ENCODE measurements around the gene STK32C.

STK32C gene

DNA sequence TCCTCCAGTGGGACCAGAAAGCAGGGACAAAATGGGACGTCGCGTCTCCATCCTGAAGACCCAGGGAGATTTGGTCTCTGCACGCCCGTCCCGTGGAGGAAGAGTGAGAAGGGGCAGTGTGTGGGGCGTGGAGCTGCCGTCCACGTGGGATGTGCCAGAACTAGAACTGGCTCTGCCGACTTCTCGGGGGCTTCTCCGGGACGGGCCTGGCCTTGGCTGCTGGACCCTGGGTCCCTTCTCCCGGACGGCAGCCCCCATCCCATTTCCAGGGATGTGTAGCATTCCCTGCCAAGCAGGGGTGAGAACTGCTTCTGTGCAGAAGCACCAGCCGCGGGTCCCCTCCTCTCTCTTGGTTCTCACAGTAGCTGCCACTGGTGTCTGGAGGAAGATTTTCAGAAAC lies 139.8 kb downstream of the STK32C start:
- TF ChIP-seq TAF1 (IDR thresholded peaks at IDR 0.05; ENCODE audit: borderline replicate concordance, insufficient read depth, low read length) (no peak), POLR2AphosphoS5 (IDR thresholded peaks at IDR 0.05; ENCODE audit: low read depth, low read length) (no peak), FOXP2 (optimal IDR thresholded peaks at IDR 0.05; ENCODE audit: borderline replicate concordance, extremely low read depth, extremely low read length, insufficient read depth) (no peak), SIN3A (IDR thresholded peaks at IDR 0.05; ENCODE audit: borderline replicate concordance, insufficient read depth, low read length) (no peak)
- TF ChIP-seq, protein P1, sequence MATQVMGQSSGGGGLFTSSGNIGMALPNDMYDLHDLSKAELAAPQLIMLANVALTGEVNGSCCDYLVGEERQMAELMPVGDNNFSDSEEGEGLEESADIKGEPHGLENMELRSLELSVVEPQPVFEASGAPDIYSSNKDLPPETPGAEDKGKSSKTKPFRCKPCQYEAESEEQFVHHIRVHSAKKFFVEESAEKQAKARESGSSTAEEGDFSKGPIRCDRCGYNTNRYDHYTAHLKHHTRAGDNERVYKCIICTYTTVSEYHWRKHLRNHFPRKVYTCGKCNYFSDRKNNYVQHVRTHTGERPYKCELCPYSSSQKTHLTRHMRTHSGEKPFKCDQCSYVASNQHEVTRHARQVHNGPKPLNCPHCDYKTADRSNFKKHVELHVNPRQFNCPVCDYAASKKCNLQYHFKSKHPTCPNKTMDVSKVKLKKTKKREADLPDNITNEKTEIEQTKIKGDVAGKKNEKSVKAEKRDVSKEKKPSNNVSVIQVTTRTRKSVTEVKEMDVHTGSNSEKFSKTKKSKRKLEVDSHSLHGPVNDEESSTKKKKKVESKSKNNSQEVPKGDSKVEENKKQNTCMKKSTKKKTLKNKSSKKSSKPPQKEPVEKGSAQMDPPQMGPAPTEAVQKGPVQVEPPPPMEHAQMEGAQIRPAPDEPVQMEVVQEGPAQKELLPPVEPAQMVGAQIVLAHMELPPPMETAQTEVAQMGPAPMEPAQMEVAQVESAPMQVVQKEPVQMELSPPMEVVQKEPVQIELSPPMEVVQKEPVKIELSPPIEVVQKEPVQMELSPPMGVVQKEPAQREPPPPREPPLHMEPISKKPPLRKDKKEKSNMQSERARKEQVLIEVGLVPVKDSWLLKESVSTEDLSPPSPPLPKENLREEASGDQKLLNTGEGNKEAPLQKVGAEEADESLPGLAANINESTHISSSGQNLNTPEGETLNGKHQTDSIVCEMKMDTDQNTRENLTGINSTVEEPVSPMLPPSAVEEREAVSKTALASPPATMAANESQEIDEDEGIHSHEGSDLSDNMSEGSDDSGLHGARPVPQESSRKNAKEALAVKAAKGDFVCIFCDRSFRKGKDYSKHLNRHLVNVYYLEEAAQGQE (IDR thresholded peaks at IDR 0.05; ENCODE audit: insufficient read depth in 1 of 2, low read depth in 2 of 2, low read length in 2 of 2) = no peak

DNA sequence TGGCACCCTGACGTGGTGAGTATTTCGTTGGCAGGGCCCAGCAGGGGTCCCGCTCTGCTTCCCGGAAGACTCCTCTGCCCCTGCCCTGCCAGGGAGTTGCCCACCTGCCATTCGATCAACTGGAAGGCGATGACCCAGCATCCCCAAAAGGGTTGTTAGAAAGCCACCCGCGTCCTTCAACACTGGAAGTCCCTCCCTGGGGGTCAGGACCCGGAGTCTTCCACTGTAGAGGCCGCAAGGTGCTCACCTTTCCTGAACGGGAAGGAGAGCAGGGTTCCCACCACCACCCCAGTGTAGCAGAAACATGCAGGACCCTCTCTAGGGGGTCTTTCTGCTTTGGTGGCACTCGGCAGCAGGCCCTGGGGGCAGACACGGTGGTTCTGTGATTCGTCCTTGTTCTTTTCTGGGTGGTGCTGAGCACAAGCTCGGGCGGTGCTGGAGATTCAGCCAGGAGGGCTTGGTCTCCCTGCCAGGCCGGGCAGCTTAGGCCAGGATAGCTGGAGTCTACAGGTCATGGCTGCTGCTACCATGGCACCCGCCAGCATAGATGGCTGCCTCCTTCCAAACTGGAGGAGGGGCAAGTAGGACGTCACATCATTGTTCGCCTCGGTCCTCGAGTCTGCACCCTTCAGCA lies 140.6 kb downstream of the STK32C start:
- TF ChIP-seq POLR2AphosphoS5 (IDR thresholded peaks at IDR 0.05; ENCODE audit: low read depth, low read length) (no peak), TAF1 (IDR thresholded peaks at IDR 0.05; ENCODE audit: borderline replicate concordance, insufficient read depth, low read length) (no peak)
- TF ChIP-seq, protein P1 (IDR thresholded peaks at IDR 0.05; ENCODE audit: insufficient read depth in 1 of 2, low read depth in 2 of 2, low read length in 2 of 2) = no peak

- TF ChIP-seq SIN3A (IDR thresholded peaks at IDR 0.05; ENCODE audit: borderline replicate concordance, insufficient read depth, low read length) (no peak), FOXP2 (optimal IDR thresholded peaks at IDR 0.05; ENCODE audit: borderline replicate concordance, extremely low read depth, extremely low read length, insufficient read depth) (no peak), TAF1 (IDR thresholded peaks at IDR 0.05; ENCODE audit: borderline replicate concordance, insufficient read depth, low read length) (no peak), POLR2AphosphoS5 (IDR thresholded peaks at IDR 0.05; ENCODE audit: low read depth, low read length) (no peak)
- TF ChIP-seq, protein P1 (IDR thresholded peaks at IDR 0.05; ENCODE audit: insufficient read depth in 1 of 2, low read depth in 2 of 2, low read length in 2 of 2) = no peak
Measured at GRCh38 chr10:132166216-132166950, 141.4 kb downstream of the STK32C start.

GRCh38 chr10:132165416-132165980 lies 142.3 kb downstream of the STK32C start:
- TF ChIP-seq, protein P1 (IDR thresholded peaks at IDR 0.05; ENCODE audit: insufficient read depth in 1 of 2, low read depth in 2 of 2, low read length in 2 of 2) = no peak
- no peak for TF ChIP-seq TAF1 (IDR thresholded peaks at IDR 0.05; ENCODE audit: borderline replicate concordance, insufficient read depth, low read length)
- TF ChIP-seq SIN3A (IDR thresholded peaks at IDR 0.05; ENCODE audit: borderline replicate concordance, insufficient read depth, low read length) = no peak
- no peak for TF ChIP-seq FOXP2 (optimal IDR thresholded peaks at IDR 0.05; ENCODE audit: borderline replicate concordance, extremely low read depth, extremely low read length, insufficient read depth)
- no peak for TF ChIP-seq POLR2AphosphoS5 (IDR thresholded peaks at IDR 0.05; ENCODE audit: low read depth, low read length)

Data from PFSK-1 (cell line).